Activated T-cell treated with anti-CD3 and anti-CD28 coated beads for 48 hours (primary cell): Measurements from ENCODE around the gene SLC22A31.
"Not testable (repeated sequence)": the region's sequence is repeated elsewhere in the genome, so short reads cannot be mapped to it uniquely, and the experiment has no call there.

Experiments used
- DNase-seq: peaks from one replicate; pipeline ENCODE4 v3.0.0-alpha.2; 2020; ENCODE audit warnings: low read depth

The SLC22A31 gene

DNA sequence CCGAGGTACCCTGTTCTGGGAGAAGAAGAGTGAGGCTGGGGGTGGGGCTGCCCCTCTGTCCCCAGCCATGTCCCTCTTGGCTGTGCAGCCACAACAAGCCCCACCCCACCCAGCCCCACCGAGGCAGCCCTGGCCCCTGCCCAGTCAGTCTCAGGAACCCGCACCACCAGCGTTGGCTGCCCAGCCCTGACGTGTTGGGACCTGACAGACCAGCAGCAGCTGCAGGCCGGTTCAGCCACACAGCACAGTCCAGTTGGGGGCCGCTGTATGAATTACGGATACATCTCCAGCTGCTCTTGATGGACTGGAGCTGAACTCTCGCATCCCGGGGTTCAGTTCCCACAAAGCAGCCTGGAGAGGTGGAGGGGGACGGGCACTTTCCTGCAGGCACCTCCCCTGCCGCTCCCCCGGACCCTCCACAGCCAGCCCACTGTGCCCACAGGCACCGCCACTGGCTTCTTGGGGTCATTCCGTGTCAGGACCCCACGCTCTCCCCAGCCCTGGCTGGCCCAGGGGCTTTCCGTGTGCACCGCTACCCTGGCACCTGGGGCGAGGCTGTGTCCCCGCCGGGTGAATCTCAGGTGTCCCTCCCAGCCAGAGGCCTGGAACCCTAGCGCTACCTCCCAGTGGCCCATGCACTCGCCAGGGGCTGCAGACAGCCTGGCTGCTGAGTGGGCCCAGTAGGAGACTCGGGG lies 21.7 kb downstream of the SLC22A31 start:
- DNase-seq, result no peak

DNA sequence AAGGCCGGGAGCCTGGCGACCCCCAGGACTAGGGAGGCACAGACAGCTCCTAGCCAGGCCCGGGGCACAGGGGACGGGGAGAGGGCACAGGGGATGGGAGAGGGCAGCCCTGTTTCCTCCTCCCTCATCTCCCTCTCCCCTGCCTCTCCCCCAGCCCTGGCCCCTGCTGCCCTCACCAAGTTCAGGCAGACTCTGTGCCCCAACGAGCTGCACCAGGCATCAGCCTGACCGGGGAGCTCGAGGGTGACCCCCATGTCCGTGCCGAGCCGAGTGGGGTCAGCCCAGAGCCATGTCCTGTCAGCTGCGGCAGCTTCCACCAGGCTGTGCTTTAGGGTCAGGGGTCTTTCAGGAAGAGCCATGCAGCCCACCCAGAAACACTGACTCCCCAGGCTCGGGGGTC lies 22.8 kb downstream of the SLC22A31 start:
- no peak for DNase-seq

DNA sequence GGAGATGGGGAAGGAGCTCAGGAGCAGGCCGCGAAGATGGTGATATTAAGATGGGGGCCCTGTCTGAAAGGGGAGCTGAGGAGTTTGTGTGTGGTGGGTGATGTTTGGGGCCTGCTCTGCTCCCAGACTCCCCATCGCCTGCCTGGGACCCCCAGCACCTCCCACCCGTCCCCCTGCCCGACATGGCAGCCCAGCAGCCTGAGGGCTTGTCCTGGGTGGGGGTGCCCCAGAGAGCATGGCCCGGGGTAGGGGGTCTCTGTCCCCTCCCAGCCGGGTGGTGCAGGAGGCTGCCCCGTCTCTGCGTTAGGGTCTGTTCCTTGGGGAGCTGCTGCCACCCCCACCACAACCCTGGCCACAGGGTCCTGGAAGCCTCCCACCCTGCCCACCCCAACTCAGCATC lies 23.6 kb downstream of the SLC22A31 start:
- DNase-seq, result no peak

- no peak for DNase-seq
These were observed 24.1 kb downstream of the SLC22A31 start for GRCh38 chr16:89176147-89176690.

- no peak for DNase-seq
These were observed 24.8 kb downstream of the SLC22A31 start for GRCh38 chr16:89175280-89176146.

GRCh38 chr16:89174877-89175276 lies 25.5 kb downstream of the SLC22A31 start:
- no peak for DNase-seq

DNA sequence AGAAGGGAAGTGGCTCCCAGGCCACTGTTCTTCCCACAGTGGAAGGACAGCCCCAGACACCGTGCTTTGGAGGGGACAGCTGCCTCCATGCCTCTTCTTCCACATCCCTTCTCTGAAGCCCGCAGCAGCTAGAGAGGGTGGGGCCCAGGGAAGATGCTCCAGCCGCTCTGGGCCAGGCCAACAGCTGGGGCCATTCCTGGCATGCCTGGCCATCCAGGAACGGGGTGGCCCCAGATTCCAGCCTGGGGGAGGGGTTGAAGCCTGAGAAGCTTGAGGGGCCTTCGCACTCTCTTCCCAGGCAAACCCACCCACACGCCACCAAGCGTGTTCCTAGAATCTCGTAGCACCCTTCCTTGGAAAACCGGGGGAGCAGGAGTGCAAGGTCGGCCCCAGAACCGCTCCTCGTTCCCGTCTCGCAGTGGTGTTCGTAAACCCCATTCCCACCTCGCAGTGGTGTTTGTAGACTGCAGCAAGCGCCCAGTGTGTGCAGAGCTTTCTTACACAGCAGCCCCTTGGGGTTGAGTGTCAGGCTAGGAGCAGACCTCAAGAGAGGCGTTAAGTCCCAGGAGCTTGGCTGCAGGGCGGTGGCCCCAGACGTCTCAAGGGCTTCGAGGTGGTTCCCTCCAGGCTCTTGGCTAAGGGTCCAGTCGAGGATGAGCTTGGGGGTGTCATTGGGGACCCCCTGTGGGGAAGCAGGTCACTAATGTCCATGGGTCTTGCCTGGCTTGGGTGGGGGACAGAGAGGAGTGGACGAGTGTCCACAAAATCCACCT lies 26.1 kb downstream of the SLC22A31 start:
- DNase-seq, result no peak

- no peak for DNase-seq
These were observed 27.0 kb downstream of the SLC22A31 start for GRCh38 chr16:89173174-89173921.

GRCh38 chr16:89172528-89173173 lies 27.7 kb downstream of the SLC22A31 start:
- DNase-seq, result no peak

DNA sequence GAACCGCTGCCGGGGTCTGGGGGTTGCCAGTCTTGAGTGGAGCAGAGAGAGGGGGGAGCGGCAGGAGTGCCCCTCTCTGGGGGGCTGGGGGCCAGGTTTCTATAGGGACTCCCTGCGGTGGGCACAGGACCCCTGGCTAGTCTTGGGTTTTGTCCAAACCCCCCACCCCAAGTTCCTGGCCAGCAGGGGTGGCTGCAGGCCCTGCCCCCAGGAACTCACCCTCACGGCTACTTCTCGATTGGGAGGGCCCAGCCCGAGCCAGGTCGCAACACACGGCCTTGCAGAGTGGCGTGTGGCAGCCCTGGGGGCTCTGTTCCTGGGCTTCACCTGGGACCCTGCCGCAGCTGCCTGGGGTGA lies 28.2 kb downstream of the SLC22A31 start:
- DNase-seq, result no peak

DNA sequence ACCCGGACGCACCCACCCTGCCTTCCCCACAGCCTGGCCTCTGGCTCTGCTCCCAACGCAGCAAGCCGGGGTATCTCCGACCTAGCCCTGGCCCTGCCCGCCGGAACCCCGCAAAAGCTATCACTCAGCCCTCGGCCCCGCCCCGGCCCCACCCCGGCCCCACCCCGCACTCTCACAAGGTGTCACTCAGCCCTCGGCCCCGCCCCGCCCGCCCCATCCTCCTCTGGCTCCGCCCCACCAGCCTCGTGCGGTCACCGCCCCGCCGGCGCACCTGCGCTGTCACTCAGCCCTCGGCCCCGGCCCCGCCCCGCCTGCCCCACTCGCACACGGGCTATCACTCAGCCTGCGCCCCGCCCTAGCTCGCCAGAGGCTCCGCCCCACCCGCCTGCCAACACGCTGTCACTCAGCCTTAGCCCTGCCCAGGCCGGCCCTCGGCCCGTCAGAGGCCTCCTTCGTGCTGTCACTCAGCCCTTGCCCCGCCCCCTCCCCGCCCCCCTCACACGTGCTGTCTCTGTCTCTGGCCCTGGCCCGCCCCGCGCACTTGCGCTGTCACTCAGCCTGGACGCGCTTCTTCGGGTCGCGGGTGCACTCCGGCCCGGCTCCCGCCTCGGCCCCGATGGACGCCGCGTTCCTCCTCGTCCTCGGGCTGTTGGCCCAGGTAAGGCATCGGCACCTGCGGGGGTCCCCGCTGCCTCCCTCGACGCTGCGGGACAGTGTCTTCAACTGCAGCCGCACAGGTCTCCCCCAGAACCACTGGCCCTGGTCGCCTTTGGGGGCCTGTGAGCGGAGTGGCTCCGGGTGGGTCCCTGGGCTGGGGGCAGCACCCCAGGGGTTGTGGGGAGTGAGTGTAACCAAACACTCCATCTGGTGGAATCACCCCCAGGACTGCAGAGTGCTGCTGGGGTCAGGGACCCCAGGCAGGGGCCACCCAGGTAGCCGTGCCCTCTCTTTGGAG lies 28.8 kb downstream of the SLC22A31 start, which contains the start of gene CDH15:
Gene CDH15 (plus strand): TSS at position 533 of the 955 bp plus-strand sequence. CDS start 84 bp downstream, at position 617.
- DNase-seq, result peak; percentile 97

- no peak for DNase-seq
These were observed 29.8 kb downstream of the SLC22A31 start for GRCh38 chr16:89170346-89171215.

- DNase-seq, result no peak
These were observed 30.6 kb downstream of the SLC22A31 start for GRCh38 chr16:89169778-89170177.

DNA sequence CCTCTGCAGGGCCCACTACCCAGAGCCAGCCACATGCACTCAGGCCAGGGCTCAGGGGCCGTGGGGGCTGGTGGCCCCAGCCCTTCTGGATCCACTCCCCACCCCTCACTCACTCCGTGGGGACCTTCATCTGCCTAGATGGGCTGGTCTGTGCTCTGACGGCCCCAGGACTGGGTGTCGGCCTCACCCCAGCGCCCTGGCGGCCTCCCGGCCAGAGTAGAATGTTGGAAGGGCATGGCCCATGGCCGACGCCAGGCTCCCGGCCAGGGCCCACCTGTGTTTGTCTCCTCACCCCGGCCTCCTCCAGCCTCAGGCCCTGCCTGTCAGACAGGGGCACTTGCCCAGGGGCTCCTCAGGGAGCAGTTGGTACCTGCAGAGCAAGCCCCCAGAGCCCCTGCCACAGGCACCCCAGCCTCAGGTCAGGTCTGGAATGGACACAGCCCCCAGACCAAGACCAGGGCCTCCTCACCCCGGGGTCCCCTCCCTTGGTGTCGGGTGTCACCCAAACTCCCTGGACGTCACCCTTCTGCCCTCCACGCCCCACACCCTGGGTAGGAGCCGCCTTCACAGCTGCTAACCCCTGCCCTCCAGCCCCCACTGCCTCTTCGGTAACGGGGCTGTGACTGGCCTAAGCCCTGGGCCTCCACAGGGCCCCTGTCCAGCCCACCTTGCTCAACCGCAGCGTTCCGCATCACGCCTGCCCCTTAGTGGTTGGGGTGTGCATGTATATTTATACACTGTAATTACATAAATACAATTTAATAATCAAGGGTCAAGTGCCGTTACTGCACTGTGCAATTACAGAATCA lies 31.8 kb downstream of the SLC22A31 start:
- DNase-seq, result no peak

- peak; percentile 90 for DNase-seq
These were observed 32.9 kb downstream of the SLC22A31 start for GRCh38 chr16:89167425-89167941.

DNA sequence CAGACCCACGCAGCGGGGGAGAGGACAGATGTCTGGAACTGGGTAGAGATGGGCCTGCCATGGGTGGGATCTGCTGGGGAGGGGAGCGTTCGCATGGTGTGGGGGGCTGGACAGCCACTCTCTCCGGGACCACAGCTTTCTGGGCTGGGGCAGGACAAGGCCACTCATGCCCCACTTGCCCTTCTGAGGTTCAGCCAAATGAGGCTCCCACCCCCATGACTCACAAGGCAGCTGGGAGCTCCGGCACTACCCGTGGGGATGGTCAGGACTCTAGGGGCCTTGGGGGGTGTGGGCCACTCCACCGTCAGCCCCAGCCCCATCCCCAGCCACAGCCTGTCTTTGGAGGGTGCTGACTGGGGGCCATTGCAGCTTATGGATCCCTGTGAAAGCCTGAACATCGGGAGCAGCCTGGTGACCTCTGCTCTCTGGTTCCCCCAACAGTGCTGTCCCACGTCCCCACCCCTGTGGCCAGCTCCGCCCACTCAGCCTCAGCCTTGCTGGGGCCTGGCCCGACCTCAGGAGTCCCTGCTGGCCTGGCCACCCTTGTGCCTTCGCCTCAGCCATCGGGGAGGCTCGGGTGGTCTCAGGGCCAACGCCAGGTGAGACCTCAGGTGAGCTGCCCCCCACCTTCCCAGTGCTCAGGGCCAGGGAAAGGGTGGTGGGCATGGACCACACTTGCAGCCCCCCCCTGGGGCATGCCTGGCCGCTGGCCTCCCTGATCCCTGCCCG lies 33.5 kb downstream of the SLC22A31 start:
- no peak for DNase-seq

- not testable (repeated sequence) for DNase-seq
These were observed 34.7 kb downstream of the SLC22A31 start for GRCh38 chr16:89165681-89165979.
